PC-3 (cell line): Measurements from ENCODE around the gene PTK6.

ENCODE experiments used
- EZH2phosphoT487 ChIP-seq: fragments of 300-600 bp; sonication (generic); IDR thresholded peaks from 2 replicates; pipeline ENCODE4 v1.6.1; 2018; ENCODE audit warnings: mild to moderate bottlenecking, antibody characterized with exemption, low read length, borderline replicate concordance
- TF ChIP-seq, protein P1 (sequence below): fragments of 300-600 bp; sonication (generic); conservative IDR thresholded peaks from 2 replicates; pipeline ENCODE4 v1.5.1; 2017; ENCODE audit warnings: antibody characterized with exemption, low read depth, mild to moderate bottlenecking, low read length

DNA sequence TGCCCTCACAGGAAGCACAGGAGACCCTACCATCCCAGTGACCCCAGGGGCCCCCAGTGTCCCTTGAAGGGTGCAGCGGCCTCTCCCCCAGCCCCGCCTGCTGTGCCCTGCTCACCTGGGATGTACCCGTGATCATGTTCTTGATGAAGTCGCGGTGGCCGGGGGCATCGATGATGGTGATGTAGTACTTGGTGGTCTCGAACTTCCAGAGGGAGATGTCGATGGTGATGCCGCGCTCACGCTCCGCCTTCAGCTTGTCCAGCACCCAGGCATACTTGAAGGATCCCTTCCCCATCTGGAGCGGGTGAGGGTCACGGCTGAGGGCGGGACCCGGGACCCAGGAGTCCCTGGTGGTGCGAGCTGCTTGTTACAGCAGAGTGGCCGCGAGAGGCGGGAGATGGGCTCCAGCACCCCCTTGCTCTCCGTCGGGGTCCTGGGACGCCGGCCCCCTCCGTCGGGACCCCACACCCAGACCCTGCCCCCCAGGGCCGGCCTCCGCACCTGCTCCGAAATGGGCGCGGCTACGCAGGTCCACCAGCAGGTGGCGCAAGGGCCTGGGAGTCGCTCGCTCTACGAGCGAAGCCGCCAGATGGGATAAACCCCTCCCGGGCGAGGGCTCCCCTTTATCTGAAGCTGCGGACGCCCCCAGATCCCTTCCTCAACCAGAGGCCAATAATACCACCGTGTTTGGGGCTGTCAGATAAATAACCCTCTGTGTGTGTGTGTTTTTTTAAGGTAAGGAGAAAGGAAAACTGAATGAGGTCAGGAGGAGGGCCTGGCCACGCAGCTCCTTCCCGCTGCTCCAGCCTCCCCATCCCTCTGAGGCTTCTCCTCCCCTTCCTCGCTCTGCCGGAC, 41.2 kb downstream of the PTK6 start:
- TF ChIP-seq, protein P1, sequence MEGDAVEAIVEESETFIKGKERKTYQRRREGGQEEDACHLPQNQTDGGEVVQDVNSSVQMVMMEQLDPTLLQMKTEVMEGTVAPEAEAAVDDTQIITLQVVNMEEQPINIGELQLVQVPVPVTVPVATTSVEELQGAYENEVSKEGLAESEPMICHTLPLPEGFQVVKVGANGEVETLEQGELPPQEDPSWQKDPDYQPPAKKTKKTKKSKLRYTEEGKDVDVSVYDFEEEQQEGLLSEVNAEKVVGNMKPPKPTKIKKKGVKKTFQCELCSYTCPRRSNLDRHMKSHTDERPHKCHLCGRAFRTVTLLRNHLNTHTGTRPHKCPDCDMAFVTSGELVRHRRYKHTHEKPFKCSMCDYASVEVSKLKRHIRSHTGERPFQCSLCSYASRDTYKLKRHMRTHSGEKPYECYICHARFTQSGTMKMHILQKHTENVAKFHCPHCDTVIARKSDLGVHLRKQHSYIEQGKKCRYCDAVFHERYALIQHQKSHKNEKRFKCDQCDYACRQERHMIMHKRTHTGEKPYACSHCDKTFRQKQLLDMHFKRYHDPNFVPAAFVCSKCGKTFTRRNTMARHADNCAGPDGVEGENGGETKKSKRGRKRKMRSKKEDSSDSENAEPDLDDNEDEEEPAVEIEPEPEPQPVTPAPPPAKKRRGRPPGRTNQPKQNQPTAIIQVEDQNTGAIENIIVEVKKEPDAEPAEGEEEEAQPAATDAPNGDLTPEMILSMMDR = peak; percentile 90
- no peak for TF ChIP-seq EZH2phosphoT487
